Jurkat, Clone E6-1 (cell line): ENCODE measurements around the gene PTGES2.
"Not testable (repeated sequence)": the region's sequence is repeated elsewhere in the genome, so short reads cannot be mapped to it uniquely, and the experiment has no call there.

Experiments
- DNase-seq: peaks from one replicate; pipeline ENCODE4 v3.0.0-alpha.2; 2011; ENCODE audit warnings: low read depth, low spot score
- H3K4me3 ChIP-seq: 2 replicates; pipeline ENCODE4 v1.5.1; 2011; ENCODE audit warnings: mild to moderate bottlenecking, low read length, control low read depth, moderate library complexity

Gene PTGES2

GRCh38 chr9:128073253-128073886, 54.2 kb downstream of the PTGES2 start:
- H3K4me3 ChIP-seq: no peak overlapping the region
- no peak for DNase-seq

- DNase-seq: peak; percentile 66
- peak overlapping the region; percentile 27 for H3K4me3 ChIP-seq
These were observed 55.1 kb downstream of the PTGES2 start for GRCh38 chr9:128072144-128073021.

GRCh38 chr9:128071475-128071874, 56.1 kb downstream of the PTGES2 start:
- DNase-seq: not testable (repeated sequence)
- peak overlapping the region; percentile 27 for H3K4me3 ChIP-seq

- H3K4me3 ChIP-seq: no peak overlapping the region
- no peak for DNase-seq
These were observed 56.7 kb downstream of the PTGES2 start for GRCh38 chr9:128070874-128071273.
